Endothelial cell (in vitro differentiated cells): ENCODE results near the gene KAT2B. TPM values are rescaled to one million over a fixed set of nuclear protein-coding genes. Genes with fewer than 3 reads are reported as not detected.

Experiments
- DNase-seq: peaks from one replicate; pipeline ENCODE4 v3.0.0; 2021; ENCODE audit warnings: low spot score
- H3K27ac Mint-ChIP-seq: one replicate; pipeline ENCODE4 v1.8.0; 2021; ENCODE audit warnings: mixed read lengths, inconsistent platforms; ENCODE audit not compliant: unreplicated experiment
- H3K27me3 Mint-ChIP-seq: one replicate; pipeline ENCODE4 v1.8.0; 2021; ENCODE audit warnings: mild to moderate bottlenecking, moderate library complexity, mixed read lengths, inconsistent platforms; ENCODE audit not compliant: unreplicated experiment
- H3K36me3 Mint-ChIP-seq: one replicate; pipeline ENCODE4 v1.8.0; 2021; ENCODE audit warnings: mild to moderate bottlenecking, low read depth, mixed read lengths, inconsistent platforms; ENCODE audit not compliant: unreplicated experiment
- H3K4me1 Mint-ChIP-seq: one replicate; pipeline ENCODE4 v1.8.0; 2021; ENCODE audit warnings: mild to moderate bottlenecking, mixed read lengths, inconsistent platforms; ENCODE audit not compliant: unreplicated experiment
- H3K4me3 Mint-ChIP-seq: one replicate; pipeline ENCODE4 v1.8.0; 2021; ENCODE audit warnings: mild to moderate bottlenecking, mixed read lengths, inconsistent platforms; ENCODE audit not compliant: unreplicated experiment
- H3K9me3 Mint-ChIP-seq: one replicate; pipeline ENCODE4 v1.8.0; 2021; ENCODE audit warnings: mixed read lengths, inconsistent platforms; ENCODE audit not compliant: unreplicated experiment
- total RNA-seq: library from RNA; stranded (reverse); fragmentation: NEBNext Ultra II Directional; extraction: Animal tissue kit (Norgen Biotek cat#: 25700); gene quantifications from one replicate; pipeline ENCODE4 v1.2.1, GENCODE V29; 2021; ENCODE audit not compliant: unreplicated experiment
- TF ChIP-seq, protein P1 (sequence below): fragments of 200-600 bp; sonication (generic); IDR thresholded peaks from one replicate; pipeline ENCODE4 v1.5.0; 2021; ENCODE audit warnings: antibody characterized with exemption; ENCODE audit not compliant: unreplicated experiment

The KAT2B gene
- total RNA-seq, 1 donor from 2014 or later: 15.9 TPM

- Mint-ChIP-seq H3K36me3 (no peaks in the 10 kb centered on the region), H3K27me3 (no peaks in the 10 kb centered on the region), H3K27ac (no peak overlapping the region), H3K4me3 (no peak overlapping the region), H3K4me1 (peaks cover 2% of the 10 kb centered on the region), H3K9me3 (no peaks in the 10 kb centered on the region)
- TF ChIP-seq, protein P1, sequence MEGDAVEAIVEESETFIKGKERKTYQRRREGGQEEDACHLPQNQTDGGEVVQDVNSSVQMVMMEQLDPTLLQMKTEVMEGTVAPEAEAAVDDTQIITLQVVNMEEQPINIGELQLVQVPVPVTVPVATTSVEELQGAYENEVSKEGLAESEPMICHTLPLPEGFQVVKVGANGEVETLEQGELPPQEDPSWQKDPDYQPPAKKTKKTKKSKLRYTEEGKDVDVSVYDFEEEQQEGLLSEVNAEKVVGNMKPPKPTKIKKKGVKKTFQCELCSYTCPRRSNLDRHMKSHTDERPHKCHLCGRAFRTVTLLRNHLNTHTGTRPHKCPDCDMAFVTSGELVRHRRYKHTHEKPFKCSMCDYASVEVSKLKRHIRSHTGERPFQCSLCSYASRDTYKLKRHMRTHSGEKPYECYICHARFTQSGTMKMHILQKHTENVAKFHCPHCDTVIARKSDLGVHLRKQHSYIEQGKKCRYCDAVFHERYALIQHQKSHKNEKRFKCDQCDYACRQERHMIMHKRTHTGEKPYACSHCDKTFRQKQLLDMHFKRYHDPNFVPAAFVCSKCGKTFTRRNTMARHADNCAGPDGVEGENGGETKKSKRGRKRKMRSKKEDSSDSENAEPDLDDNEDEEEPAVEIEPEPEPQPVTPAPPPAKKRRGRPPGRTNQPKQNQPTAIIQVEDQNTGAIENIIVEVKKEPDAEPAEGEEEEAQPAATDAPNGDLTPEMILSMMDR: no peak
- no peak for DNase-seq
Measured at GRCh38 chr3:20108869-20109268, 68.6 kb downstream of the KAT2B start.

DNA sequence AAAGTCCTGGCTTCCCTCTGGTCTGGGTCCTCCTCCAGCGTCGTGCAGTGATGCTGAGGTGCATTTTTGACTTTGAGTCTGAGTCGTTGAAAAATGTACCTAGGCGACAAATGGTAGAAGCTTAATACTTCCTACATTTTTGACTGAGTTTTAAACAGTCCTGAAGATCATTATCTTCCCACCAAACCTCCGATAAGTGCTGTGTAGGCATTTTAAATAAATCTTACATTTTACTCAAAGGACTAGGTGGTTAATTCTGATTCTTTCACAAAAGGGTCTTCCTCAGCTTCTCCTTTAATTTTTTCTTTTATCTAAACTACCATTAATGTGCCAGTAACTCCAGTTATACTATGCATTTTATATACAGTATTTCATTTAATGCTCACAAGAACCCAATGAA, 70.6 kb downstream of the KAT2B start:
- no peaks in the 10 kb centered on the region for H3K27me3 Mint-ChIP-seq
- no peaks in the 10 kb centered on the region for H3K9me3 Mint-ChIP-seq
- H3K4me3 Mint-ChIP-seq: no peak overlapping the region
- DNase-seq: no peak
- H3K27ac Mint-ChIP-seq: no peak overlapping the region
- H3K36me3 Mint-ChIP-seq: no peaks in the 10 kb centered on the region
- peaks cover 2% of the 10 kb centered on the region for H3K4me1 Mint-ChIP-seq
- TF ChIP-seq, protein P1: no peak

DNA sequence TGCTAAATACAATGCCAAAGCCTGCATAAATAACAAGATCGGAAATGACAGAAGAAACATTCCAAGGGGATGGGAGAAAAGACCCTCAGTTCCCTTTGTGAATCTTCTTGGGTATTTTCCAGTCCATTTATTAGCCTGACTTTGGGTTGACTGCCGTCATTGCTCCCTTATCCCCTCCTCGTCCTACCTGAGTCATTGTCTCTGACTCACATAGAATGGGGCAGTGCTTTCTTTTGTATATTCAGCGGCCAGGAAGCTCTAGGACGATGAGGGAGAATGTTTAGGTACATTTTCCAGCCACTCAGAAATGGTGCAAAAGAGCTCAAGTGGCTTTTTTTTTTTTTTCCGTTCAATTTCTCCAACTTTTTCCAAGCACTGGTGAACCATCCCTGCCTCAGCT, 71.6 kb downstream of the KAT2B start:
- Mint-ChIP-seq H3K9me3 (no peaks in the 10 kb centered on the region), H3K27me3 (no peaks in the 10 kb centered on the region), H3K4me1 (peaks cover 2% of the 10 kb centered on the region), H3K36me3 (peaks cover under 1% of the 10 kb centered on the region), H3K27ac (no peak overlapping the region), H3K4me3 (no peak overlapping the region)
- TF ChIP-seq, protein P1: no peak
- no peak for DNase-seq

- H3K27me3 Mint-ChIP-seq: no peaks in the 10 kb centered on the region
- TF ChIP-seq, protein P1: no peak
- H3K4me3 Mint-ChIP-seq: no peak overlapping the region
- H3K36me3 Mint-ChIP-seq: peaks cover 3% of the 10 kb centered on the region
- DNase-seq: no peak
- H3K4me1 Mint-ChIP-seq: no peaks in the 10 kb centered on the region
- H3K9me3 Mint-ChIP-seq: no peaks in the 10 kb centered on the region
- no peak overlapping the region for H3K27ac Mint-ChIP-seq
Measured at GRCh38 chr3:20121088-20121487, 80.8 kb downstream of the KAT2B start.

DNA sequence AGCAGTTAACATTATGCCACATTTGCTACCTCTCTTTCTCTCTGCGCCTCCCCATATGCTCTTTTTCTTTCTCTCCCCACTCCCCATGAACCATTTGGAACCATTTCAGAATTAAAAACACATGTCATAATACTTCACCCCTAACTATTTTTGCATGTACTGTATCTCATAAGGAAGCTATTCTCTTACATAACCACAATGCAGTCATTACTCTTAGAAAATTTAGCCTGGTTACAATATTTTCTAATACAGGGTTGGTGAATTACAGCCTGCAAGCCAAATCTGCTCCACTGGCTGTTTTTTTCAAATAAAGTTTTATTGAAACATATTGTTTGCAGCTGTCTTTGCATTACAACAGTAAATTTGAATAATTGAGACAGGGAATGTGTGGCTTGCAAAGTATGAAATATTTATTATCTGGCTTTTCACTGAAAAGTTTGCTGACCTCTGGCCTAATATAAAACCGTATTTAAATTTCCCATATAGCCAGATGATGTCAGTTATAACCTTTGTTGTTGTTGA, 82.9 kb downstream of the KAT2B start:
- DNase-seq: no peak
- Mint-ChIP-seq H3K27ac (no peak overlapping the region), H3K9me3 (no peaks in the 10 kb centered on the region), H3K27me3 (no peaks in the 10 kb centered on the region), H3K4me1 (no peaks in the 10 kb centered on the region), H3K4me3 (no peak overlapping the region), H3K36me3 (no peaks in the 10 kb centered on the region)
- TF ChIP-seq, protein P1: no peak
